B cell (primary cell): ENCODE results near the gene CFAP54. TPM values are rescaled to one million over a fixed set of nuclear protein-coding genes. Genes with fewer than 3 reads are reported as not detected.

Experiments used
- ATAC-seq: fragments of 200-7000 bp; cut with Tn5 transposase; one replicate; pipeline ENCODE4 v1.10.0; 2021; ENCODE audit warnings: low read depth, mild to moderate bottlenecking, moderate number of reproducible peaks, moderate library complexity
- CTCF ChIA-PET: fragments of 350-600 bp; sonication (Branson Sonifier 250); formaldehyde crosslinking; loops from one replicate; lab custom pipeline; 2021; ENCODE audit warnings: antibody characterized with exemption, inconsistent platforms; lab: Charles Lee
- POLR2A ChIA-PET: fragments of 350-600 bp; sonication (Branson Sonifier 250); formaldehyde crosslinking; loops from one replicate; lab custom pipeline; 2021; ENCODE audit warnings: antibody characterized with exemption; lab: Charles Lee
- DNase-seq: peaks from one replicate; pipeline ENCODE4 v3.0.0; 2013
- H2AFZ ChIP-seq: 2 replicates; pipeline ENCODE4 v1.6.1; 2012; ENCODE audit warnings: mild to moderate bottlenecking, low read depth, low read length; ENCODE audit not compliant: insufficient read depth, poor library complexity, severe bottlenecking
- H3K27ac ChIP-seq, 2 donors: 1 replicate in 1 of 2; 2 replicates in 1 of 2; pipeline ENCODE4 v1.5.1; 2012 to 2013; ENCODE audit warnings: low read length in 2 of 2, mild to moderate bottlenecking in 2 of 2, moderate library complexity in 1 of 2
- H3K27me3 ChIP-seq, 4 experiments: fragments of 200-600 bp in 1 of 4; sonication (generic) in 1 of 4; replicated peaks in 1 of 4; 1 replicate in 2 of 4; 2 replicates in 2 of 4; pipeline versions ENCODE4 v1.6.1 to v1.7.0; 2013 to 2016; ENCODE audit warnings: low read length in 3 of 4, mild to moderate bottlenecking in 2 of 4, mixed read lengths in 1 of 4, moderate library complexity in 1 of 4; ENCODE audit not compliant: insufficient read depth in 4 of 4, control insufficient read depth in 3 of 4; ENCODE audit errors: control extremely low read depth in 1 of 4
- H3K36me3 ChIP-seq, 2 experiments: replicated peaks in 1 of 2; 1 replicate in 1 of 2; 2 replicates in 1 of 2; pipeline versions ENCODE4 v1.6.1 to v1.7.1; 2013; ENCODE audit warnings: low read length in 1 of 2; ENCODE audit not compliant: insufficient read depth in 2 of 2, control insufficient read depth in 1 of 2; ENCODE audit errors: control extremely low read depth in 1 of 2, extremely low read depth in 1 of 2
- H3K4me1 ChIP-seq, 2 donors: fragments of 200-600 bp in 1 of 2; sonication (generic) in 1 of 2; 1 replicate in 1 of 2; 2 replicates in 1 of 2; pipeline versions ENCODE4 v1.5.1 to v1.6.1; 2013 to 2017; ENCODE audit warnings: low read length in 2 of 2; ENCODE audit not compliant: control insufficient read depth in 2 of 2, insufficient read depth in 2 of 2
- H3K4me2 ChIP-seq: replicated peaks from 2 replicates; pipeline ENCODE3; 2012; ENCODE audit warnings: mild to moderate bottlenecking, low read depth, low read length; ENCODE audit not compliant: poor library complexity, severe bottlenecking
- H3K4me3 ChIP-seq, 5 experiments: fragments of 200-600 bp in 1 of 5; sonication (generic) in 1 of 5; 1 replicate in 3 of 5; 2 replicates in 2 of 5; pipeline versions ENCODE4 v1.5.1 to v1.7.0; 2011 to 2016; ENCODE audit warnings: low read length in 4 of 5, mild to moderate bottlenecking in 4 of 5, low read depth in 2 of 5, control low read depth in 1 of 5, moderate library complexity in 1 of 5; ENCODE audit not compliant: insufficient read depth in 1 of 5; ENCODE audit errors: control extremely low read depth in 1 of 5, extremely low read depth in 1 of 5
- H3K79me2 ChIP-seq: fragments of 200-600 bp; sonication (generic); one replicate; pipeline ENCODE4 v1.6.0; 2016; ENCODE audit warnings: low read length; ENCODE audit not compliant: control insufficient read depth, insufficient read depth
- H3K9ac ChIP-seq: fragments of 200-600 bp; sonication (generic); 2 replicates; pipeline ENCODE4 v1.6.1; 2017; ENCODE audit warnings: mild to moderate bottlenecking, low read length, moderate library complexity
- H3K9me3 ChIP-seq, 3 donors: one replicate each; pipeline versions ENCODE4 v1.6.1 to v1.7.1; 2013; ENCODE audit warnings: low read length in 2 of 3; ENCODE audit not compliant: control insufficient read depth in 2 of 3, insufficient read depth in 1 of 3; ENCODE audit errors: control extremely low read depth in 1 of 3
- H4K20me1 ChIP-seq: 2 replicates; pipeline ENCODE4 v1.6.0; 2012; ENCODE audit warnings: mild to moderate bottlenecking, low read length; ENCODE audit not compliant: insufficient read depth, control insufficient read depth, poor library complexity, severe bottlenecking
- H3K27ac Mint-ChIP-seq: one replicate; pipeline ENCODE4 v1.8.0; 2021; ENCODE audit warnings: mixed read lengths
- H3K27me3 Mint-ChIP-seq: one replicate; pipeline ENCODE4 v1.8.0; 2021; ENCODE audit warnings: mixed read lengths
- H3K4me1 Mint-ChIP-seq: one replicate; pipeline ENCODE4 v1.8.0; 2021; ENCODE audit warnings: mixed read lengths
- H3K4me3 Mint-ChIP-seq: one replicate; pipeline ENCODE4 v1.8.0; 2021; ENCODE audit warnings: mixed read lengths
- H3K9me3 Mint-ChIP-seq: one replicate; pipeline ENCODE4 v1.8.0; 2022; ENCODE audit warnings: mixed read lengths; ENCODE audit not compliant: insufficient read depth
- EZH2 ChIP-seq: IDR thresholded peaks from 2 replicates; pipeline ENCODE4 v1.6.1; 2012; ENCODE audit warnings: borderline replicate concordance, low read depth, mild to moderate bottlenecking, moderate library complexity, low read length; ENCODE audit not compliant: insufficient read depth, poor library complexity, severe bottlenecking
- WGBS: methylation state at CpG from one replicate; pipeline ENCODE4 v1.1.5; 2013; ENCODE audit warnings: missing lambda C conversion rate; ENCODE audit not compliant: insufficient coverage; 5-methylcytosine and 5-hydroxymethylcytosine counted together
- intact Hi-C: fragments of 100-400 bp; cut with micrococcal nuclease; formaldehyde crosslinking; loops from one replicate; pipeline ENCODE4 v1.10.0; 2022
- polyA plus RNA-seq: library from polyadenylated mRNA; depleted of rRNA; stranded (reverse); fragments of >200 nt; gene quantifications from 2 replicates; pipeline ENCODE4 v1.2.3, GENCODE V29; 2012
- total RNA-seq, 2 donors: library from RNA; stranded (reverse); fragments of 120-200 nt in 1 of 2; gene quantifications; 1 replicate in 1 of 2; 2 replicates in 1 of 2; pipeline versions ENCODE4 v1.2.3 to v1.2.4, GENCODE V29; 2013 to 2022
- TF ChIP-seq, protein P1 (sequence below): fragments of 200-600 bp; IDR thresholded peaks from one replicate; pipeline ENCODE4 v1.8.0; 2022; ENCODE audit warnings: antibody characterized with exemption, mild to moderate bottlenecking

Gene CFAP54
- total and polyA plus RNA-seq, 2 donors (not counting 1 experiment from before 2014, with no cell fraction given), result 0.12 to 0.76 TPM

DNA sequence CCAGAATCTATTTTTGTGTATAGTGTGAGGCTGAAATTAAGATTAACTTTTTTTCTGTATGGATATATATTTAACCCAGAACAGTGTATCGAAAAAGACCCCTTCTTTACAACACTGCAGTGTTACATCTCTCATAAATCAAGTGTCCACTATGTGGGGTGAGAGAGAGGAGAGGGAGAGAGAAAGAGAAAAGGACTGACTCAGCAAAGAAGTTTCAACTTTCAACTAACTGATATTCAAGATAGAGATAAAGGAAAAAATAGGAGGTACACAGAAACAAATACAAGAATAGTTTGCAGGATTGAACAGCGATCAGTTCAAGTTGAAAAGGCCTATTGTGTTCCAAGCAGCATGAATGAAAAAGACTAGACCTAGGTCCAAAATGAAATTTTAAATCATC, 291.0 kb downstream of the CFAP54 start:
- Histone ChIP-seq H3K27ac (no peak overlapping the region), H3K9ac (no peak overlapping the region), H3K4me3 (no peak overlapping the region), H3K4me1 (no peaks in the 10 kb centered on the region), H3K36me3 (no peaks in the 10 kb centered on the region), H3K9me3 (no peaks in the 10 kb centered on the region), H4K20me1 (no peaks in the 10 kb centered on the region), H3K4me2 (no peak overlapping the region), H3K79me2 (no peaks in the 10 kb centered on the region), H3K27me3 (no peaks in the 10 kb centered on the region), H2AFZ (no peak overlapping the region)
- H3K9me3 Mint-ChIP-seq, result no peaks in the 10 kb centered on the region
- ATAC-seq (no peak), DNase-seq (no peak)
- H3K4me1 Mint-ChIP-seq, result no peaks in the 10 kb centered on the region
- H3K4me3 Mint-ChIP-seq, result no peak overlapping the region
- intact Hi-C loops, result no loop called here
- H3K27me3 Mint-ChIP-seq, result peaks cover 3% of the 10 kb centered on the region
- ChIA-PET CTCF (no interaction called here), POLR2A (no interaction called here)
- TF ChIP-seq, protein P1, sequence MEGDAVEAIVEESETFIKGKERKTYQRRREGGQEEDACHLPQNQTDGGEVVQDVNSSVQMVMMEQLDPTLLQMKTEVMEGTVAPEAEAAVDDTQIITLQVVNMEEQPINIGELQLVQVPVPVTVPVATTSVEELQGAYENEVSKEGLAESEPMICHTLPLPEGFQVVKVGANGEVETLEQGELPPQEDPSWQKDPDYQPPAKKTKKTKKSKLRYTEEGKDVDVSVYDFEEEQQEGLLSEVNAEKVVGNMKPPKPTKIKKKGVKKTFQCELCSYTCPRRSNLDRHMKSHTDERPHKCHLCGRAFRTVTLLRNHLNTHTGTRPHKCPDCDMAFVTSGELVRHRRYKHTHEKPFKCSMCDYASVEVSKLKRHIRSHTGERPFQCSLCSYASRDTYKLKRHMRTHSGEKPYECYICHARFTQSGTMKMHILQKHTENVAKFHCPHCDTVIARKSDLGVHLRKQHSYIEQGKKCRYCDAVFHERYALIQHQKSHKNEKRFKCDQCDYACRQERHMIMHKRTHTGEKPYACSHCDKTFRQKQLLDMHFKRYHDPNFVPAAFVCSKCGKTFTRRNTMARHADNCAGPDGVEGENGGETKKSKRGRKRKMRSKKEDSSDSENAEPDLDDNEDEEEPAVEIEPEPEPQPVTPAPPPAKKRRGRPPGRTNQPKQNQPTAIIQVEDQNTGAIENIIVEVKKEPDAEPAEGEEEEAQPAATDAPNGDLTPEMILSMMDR, result no peak
- TF ChIP-seq EZH2, result no peak
- no CpG with 5 or more reads among the region's 2 CpGs for WGBS
- H3K27ac Mint-ChIP-seq, result no peak overlapping the region

DNA sequence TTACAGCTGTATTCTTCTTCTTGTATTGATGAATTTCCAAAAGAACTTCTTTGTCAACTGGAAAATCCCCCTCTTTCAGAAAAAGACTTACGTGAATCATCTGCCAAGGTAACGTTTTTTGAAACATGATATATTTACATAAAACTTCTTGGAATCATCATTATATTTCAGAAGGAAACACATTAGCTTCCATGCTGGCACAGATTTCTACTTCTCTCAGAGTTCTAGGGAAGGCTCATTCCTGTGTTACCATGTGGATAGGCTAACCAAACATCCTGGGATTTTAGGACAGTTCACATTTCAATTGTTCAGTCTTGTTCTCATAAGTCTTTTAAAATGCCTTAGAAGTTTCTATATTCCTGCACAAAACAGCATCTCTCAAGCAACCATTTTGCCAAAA, 297.4 kb downstream of the CFAP54 start:
- CTCF ChIA-PET, result no interaction called here
- Histone ChIP-seq H3K9me3 (no peaks in the 10 kb centered on the region), H3K4me1 (no peaks in the 10 kb centered on the region), H4K20me1 (no peaks in the 10 kb centered on the region), H3K79me2 (no peaks in the 10 kb centered on the region), H3K27ac (no peak overlapping the region), H3K4me3 (no peak overlapping the region), H3K4me2 (no peak overlapping the region), H3K27me3 (no peaks in the 10 kb centered on the region), H3K9ac (no peak overlapping the region), H3K36me3 (no peaks in the 10 kb centered on the region), H2AFZ (no peak overlapping the region)
- POLR2A ChIA-PET, result no interaction called here
- no peaks in the 10 kb centered on the region for H3K4me1 Mint-ChIP-seq
- intact Hi-C loops, result no loop called here
- no peak for ATAC-seq
- no peak overlapping the region for H3K27ac Mint-ChIP-seq
- TF ChIP-seq, protein P1, result no peak
- TF ChIP-seq EZH2, result no peak
- no peak overlapping the region for H3K4me3 Mint-ChIP-seq
- no CpG with 5 or more reads among the region's 2 CpGs for WGBS
- H3K9me3 Mint-ChIP-seq, result no peaks in the 10 kb centered on the region
- no peaks in the 10 kb centered on the region for H3K27me3 Mint-ChIP-seq
- DNase-seq, result no peak
